GM19455 (cell line): ENCODE data around the gene SPHK2.

Experiments
- ATAC-seq: cut with Tn5 transposase; IDR thresholded peaks from one replicate; pipeline ENCODE4 v1.9.1; 2021; ENCODE audit not compliant: unreplicated experiment

SPHK2 gene

GRCh38 chr19:48635966-48636858 is 16.9 kb downstream of the SPHK2 start:
- no peak for ATAC-seq

DNA sequence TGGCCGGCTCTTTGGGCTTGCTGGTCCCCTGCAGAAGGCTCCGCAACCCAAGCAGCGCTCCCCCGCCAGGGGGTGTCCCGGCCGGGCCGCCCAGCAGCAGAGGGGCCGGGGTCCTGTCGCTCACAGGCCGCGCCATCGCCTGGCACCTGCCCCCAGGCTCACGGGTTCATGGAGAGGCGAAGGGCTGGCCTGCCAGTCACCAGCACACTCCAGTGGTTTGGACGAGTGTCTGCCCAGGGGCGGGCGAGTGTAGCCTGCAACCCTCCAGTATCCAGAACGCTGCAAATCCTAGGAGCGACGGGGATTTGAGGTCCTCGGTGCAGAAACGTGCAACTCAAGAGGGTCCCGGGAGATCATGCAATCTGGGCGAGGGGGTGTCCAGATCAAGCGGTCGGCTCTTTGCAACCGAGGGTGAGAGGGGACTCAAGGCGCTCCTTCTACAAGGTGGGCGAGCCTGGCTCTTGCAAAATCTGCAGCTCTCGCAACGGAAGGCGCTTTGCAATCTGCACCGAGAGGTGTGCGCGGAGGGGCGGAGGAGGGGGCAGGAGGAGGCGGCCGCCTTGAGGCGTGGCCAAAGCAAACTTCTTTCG is 17.6 kb downstream of the SPHK2 start, which contains the start of gene DBP:
Gene DBP (minus strand): TSS at position 521 of the 590 bp plus-strand sequence. CDS start 385 bp downstream, at position 136.
- no peak for ATAC-seq

- peak; percentile 67 for ATAC-seq
Observed at GRCh38 chr19:48637449-48637947, 18.2 kb downstream of the SPHK2 start.

GRCh38 chr19:48637948-48638830 is 18.9 kb downstream of the SPHK2 start:
- ATAC-seq = peak; percentile 10

- ATAC-seq = no peak
Observed at GRCh38 chr19:48638831-48639381, 19.6 kb downstream of the SPHK2 start.

GRCh38 chr19:48639483-48640375 is 20.4 kb downstream of the SPHK2 start:
- no peak for ATAC-seq

GRCh38 chr19:48641850-48642249 is 22.5 kb downstream of the SPHK2 start:
- ATAC-seq = no peak

- ATAC-seq = no peak
Observed at GRCh38 chr19:48642862-48643261, 23.6 kb downstream of the SPHK2 start.

GRCh38 chr19:48644355-48644754 is 25.0 kb downstream of the SPHK2 start:
- ATAC-seq = no peak

DNA sequence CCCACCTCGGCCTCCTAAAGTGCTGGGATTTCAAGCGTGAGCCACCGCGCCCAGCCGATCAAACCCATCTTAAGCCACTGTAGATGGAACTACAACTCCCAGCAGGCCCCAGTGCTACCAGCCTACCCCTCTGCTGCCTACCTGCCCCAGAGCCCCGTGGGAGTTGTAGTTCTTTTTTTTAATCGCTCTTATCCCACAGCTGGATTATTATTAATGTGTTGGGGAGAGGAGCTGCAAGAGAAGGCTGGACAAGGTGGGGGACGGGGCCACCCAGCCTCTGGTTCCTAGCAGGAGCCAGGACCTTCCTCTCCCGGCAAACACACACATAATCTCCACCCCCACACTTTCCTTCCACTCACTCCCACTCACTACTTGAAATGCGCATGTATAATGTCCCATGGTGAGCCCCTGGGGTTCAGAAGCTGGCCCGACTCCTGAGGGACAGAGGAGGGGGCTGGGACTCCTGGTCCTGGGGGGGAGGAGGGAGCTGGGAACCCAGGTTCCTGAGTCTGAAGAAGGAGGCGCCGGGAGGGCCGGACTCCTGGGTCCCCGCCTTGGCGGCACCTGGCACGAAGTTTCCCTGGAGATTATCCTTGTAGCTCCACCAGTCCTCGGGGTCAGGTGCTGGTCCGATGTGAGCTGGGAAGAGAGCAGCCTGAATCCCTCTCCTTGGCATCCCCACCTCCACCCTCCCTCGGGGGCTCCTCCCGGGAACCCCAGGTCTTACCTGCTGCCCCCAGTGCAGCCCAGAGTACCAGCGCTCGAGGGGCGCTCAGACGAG is 25.7 kb downstream of the SPHK2 start:
- ATAC-seq = no peak

DNA sequence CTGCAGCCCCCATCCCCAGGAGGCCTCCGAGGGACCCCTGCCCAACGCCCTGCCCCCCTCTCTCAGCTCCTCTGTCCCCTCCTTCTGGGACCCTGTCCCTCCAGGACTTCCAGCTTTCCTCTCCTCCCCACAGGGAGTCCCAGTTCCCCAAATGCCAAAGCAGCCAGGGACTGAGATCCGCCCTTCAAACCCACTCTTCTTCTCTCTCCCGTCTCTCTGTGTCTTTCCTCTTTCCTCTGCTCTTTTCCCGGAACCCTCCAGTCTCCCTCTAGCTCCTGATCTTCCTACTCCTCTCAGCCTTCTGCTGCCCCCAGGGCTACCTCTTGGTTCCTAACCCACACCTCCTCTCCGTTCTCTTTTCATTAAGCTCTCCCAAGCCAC is 26.3 kb downstream of the SPHK2 start:
- ATAC-seq = no peak

GRCh38 chr19:48646001-48646721 is 26.9 kb downstream of the SPHK2 start, which contains the start of gene CA11:
Gene CA11 (minus strand): TSS chr19:48646187. CDS start chr19:48645632, 555 bp downstream.
- peak; percentile 83 for ATAC-seq

- no peak for ATAC-seq
Observed at GRCh38 chr19:48646722-48647216, 27.5 kb downstream of the SPHK2 start.

GRCh38 chr19:48648134-48648533 is 28.8 kb downstream of the SPHK2 start:
- ATAC-seq = no peak

- ATAC-seq = no peak
Observed at GRCh38 chr19:48650974-48651682, 31.8 kb downstream of the SPHK2 start.

GRCh38 chr19:48651683-48652048 is 32.4 kb downstream of the SPHK2 start:
- ATAC-seq = no peak

DNA sequence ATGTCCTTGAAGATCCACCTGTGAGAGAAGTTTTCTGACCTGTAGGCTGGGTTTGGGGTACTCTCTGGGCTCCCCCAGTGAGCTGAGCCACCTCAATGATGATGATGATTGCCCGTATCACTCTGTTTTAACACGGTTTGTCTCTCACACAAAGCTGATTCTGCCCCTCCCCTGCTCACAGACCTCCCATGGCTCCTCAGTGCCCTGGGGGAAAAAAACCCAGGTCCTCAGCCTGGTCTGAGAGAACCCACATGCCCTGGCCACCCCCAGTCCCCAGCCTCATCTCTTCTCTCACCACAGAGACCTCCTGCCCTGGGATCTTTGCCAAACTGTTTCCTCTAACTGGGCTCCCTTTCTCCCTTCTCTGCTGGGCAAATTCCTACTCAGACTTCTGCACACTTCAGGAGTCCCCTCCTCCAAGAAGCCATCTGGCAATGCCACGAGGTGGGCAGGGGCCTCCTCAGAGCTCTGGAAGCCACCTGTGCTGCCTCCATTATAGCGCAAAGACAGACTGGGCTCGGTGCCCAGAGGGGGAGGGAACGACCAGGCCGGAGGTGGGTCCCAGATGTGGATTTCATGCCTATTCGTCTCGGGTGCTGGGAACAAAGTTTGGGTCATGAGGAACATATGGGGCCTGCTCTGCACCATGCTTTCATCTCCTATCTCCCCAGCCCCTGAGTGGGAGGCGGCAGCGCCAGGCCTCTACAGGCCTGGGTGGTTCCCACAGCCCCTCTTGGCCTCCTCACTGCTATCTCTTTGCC is 35.2 kb downstream of the SPHK2 start:
- ATAC-seq = no peak
